WTC11 (cell line): Measurements from ENCODE around the gene ZNF554. TPM values are rescaled to one million over a fixed set of nuclear protein-coding genes. Genes with fewer than 3 reads are reported as not detected.

Experiments
- ATAC-seq: fragments of 200-7000 bp; cut with Tn5 transposase; 2 replicates; pipeline ENCODE4 v1.10.0; 2021; ENCODE audit warnings: mild to moderate bottlenecking, moderate library complexity
- CTCF ChIA-PET: fragments of 300-600 bp; sonication (Branson Sonifier 250); formaldehyde crosslinking; loops from one replicate; lab custom pipeline; 2021; ENCODE audit warnings: antibody characterized with exemption; lab: Charles Lee
- POLR2A ChIA-PET: fragments of 350-600 bp; sonication (Branson Sonifier 250); formaldehyde crosslinking; loops from one replicate; lab custom pipeline; 2021; ENCODE audit warnings: antibody characterized with exemption; lab: Charles Lee
- DNase-seq: peaks from one replicate; pipeline ENCODE4 v3.0.0; 2021; ENCODE audit warnings: low spot score
- H3K27ac Mint-ChIP-seq: 2 replicates; pipeline ENCODE4 v1.8.0; 2021; ENCODE audit warnings: mixed read lengths
- H3K27me3 Mint-ChIP-seq: 2 replicates; pipeline ENCODE4 v1.8.0; 2021; ENCODE audit warnings: low read depth, mild to moderate bottlenecking, moderate library complexity, mixed read lengths
- H3K36me3 Mint-ChIP-seq: 2 replicates; pipeline ENCODE4 v1.8.0; 2021; ENCODE audit warnings: mixed read lengths
- H3K4me1 Mint-ChIP-seq: 2 replicates; pipeline ENCODE4 v1.8.0; 2022; ENCODE audit warnings: mixed read lengths
- H3K4me3 Mint-ChIP-seq: 2 replicates; pipeline ENCODE4 v1.8.0; 2021; ENCODE audit warnings: mild to moderate bottlenecking, moderate library complexity, mixed read lengths
- H3K9me3 Mint-ChIP-seq: 2 replicates; pipeline ENCODE4 v1.8.0; 2021; ENCODE audit warnings: mixed read lengths
- ARID4B ChIP-seq: sonication (generic); formaldehyde crosslinking; IDR thresholded peaks from 2 replicates; pipeline ENCODE4 v1.8.0; 2023; ENCODE audit warnings: missing genetic modification reagents, mild to moderate bottlenecking, borderline replicate concordance
- ATF3 ChIP-seq: sonication (generic); formaldehyde crosslinking; conservative IDR thresholded peaks from 2 replicates; pipeline ENCODE4 v1.8.1; 2022; ENCODE audit warnings: mild to moderate bottlenecking, missing genetic modification reagents
- CDX4 ChIP-seq: fragments of 250-450 bp; sonication (Bioruptor Pico); IDR thresholded peaks from 2 replicates; pipeline ENCODE4 v1.9.0; 2021; ENCODE audit warnings: moderate library complexity, mild to moderate bottlenecking, inconsistent platforms, borderline replicate concordance
- E2F5 ChIP-seq: sonication (generic); formaldehyde crosslinking; IDR thresholded peaks from 2 replicates; pipeline ENCODE4 v1.8.1; 2022; ENCODE audit warnings: mild to moderate bottlenecking, moderate library complexity, missing genetic modification reagents
- EMX1 ChIP-seq: fragments of 250-450 bp; sonication (Bioruptor Pico); IDR thresholded peaks from 2 replicates; pipeline ENCODE4 v1.8.0; 2021; ENCODE audit warnings: mild to moderate bottlenecking
- FOXK1 ChIP-seq: sonication (generic); formaldehyde crosslinking; IDR thresholded peaks from 2 replicates; pipeline ENCODE4 v1.8.0; 2022; ENCODE audit warnings: mild to moderate bottlenecking, moderate library complexity, missing genetic modification reagents
- GABPB1 ChIP-seq: sonication (generic); formaldehyde crosslinking; IDR thresholded peaks from 2 replicates; pipeline ENCODE4 v1.8.1; 2023; ENCODE audit warnings: mild to moderate bottlenecking, missing genetic modification reagents
- GTF2I ChIP-seq: fragments of 250-450 bp; sonication (Bioruptor Pico); conservative IDR thresholded peaks from 2 replicates; pipeline ENCODE4 v1.4.0; 2021; ENCODE audit warnings: mild to moderate bottlenecking
- HMGXB4 ChIP-seq: sonication (generic); formaldehyde crosslinking; IDR thresholded peaks from 2 replicates; pipeline ENCODE4 v1.8.1; 2023; ENCODE audit warnings: mild to moderate bottlenecking, moderate library complexity, missing genetic modification reagents
- IRF1 ChIP-seq: sonication (generic); formaldehyde crosslinking; IDR thresholded peaks from 2 replicates; pipeline ENCODE4 v1.8.0; 2023; ENCODE audit warnings: missing genetic modification reagents
- NFATC4 ChIP-seq: fragments of 250-450 bp; sonication (Bioruptor Pico); IDR thresholded peaks from 2 replicates; pipeline ENCODE4 v1.9.0; 2021; ENCODE audit warnings: mild to moderate bottlenecking
- PREB ChIP-seq: sonication (generic); formaldehyde crosslinking; IDR thresholded peaks from 2 replicates; pipeline ENCODE4 v1.8.1; 2022; ENCODE audit warnings: mild to moderate bottlenecking, missing genetic modification reagents, moderate library complexity, borderline replicate concordance
- PRRX2 ChIP-seq: fragments of 250-450 bp; sonication (Bioruptor Pico); IDR thresholded peaks from 2 replicates; pipeline ENCODE4 v1.8.0; 2021; ENCODE audit warnings: mild to moderate bottlenecking
- RORB ChIP-seq: fragments of 250-450 bp; sonication (Bioruptor Pico); IDR thresholded peaks from 2 replicates; pipeline ENCODE4 v1.9.0; 2021; ENCODE audit warnings: mild to moderate bottlenecking
- TP53 ChIP-seq: sonication (generic); formaldehyde crosslinking; IDR thresholded peaks from 2 replicates; pipeline ENCODE4 v1.8.1; 2023; ENCODE audit warnings: mild to moderate bottlenecking, missing genetic modification reagents
- ZBTB21 ChIP-seq: sonication (generic); formaldehyde crosslinking; IDR thresholded peaks from 2 replicates; pipeline ENCODE4 v1.8.1; 2023; ENCODE audit warnings: mild to moderate bottlenecking, missing genetic modification reagents, borderline replicate concordance
- ZNF138 ChIP-seq: sonication (generic); formaldehyde crosslinking; conservative IDR thresholded peaks from 2 replicates; pipeline ENCODE4 v1.8.1; 2022; ENCODE audit warnings: mild to moderate bottlenecking, moderate library complexity, missing genetic modification reagents
- ZNF512 ChIP-seq: sonication (generic); formaldehyde crosslinking; IDR thresholded peaks from 2 replicates; pipeline ENCODE4 v1.8.1; 2022; ENCODE audit warnings: missing genetic modification reagents, borderline replicate concordance
- total RNA-seq: library from RNA; stranded (reverse); gene quantifications from 3 replicates; pipeline ENCODE4 v1.2.3, GENCODE V29; 2021

ZNF554 gene
- total RNA-seq, 1 experiment from 2014 or later = 5.7 TPM

- TF ChIP-seq ARID4B (CRISPR knock-in tag) = peak; percentile 96
Measured at GRCh38 chr19:2782936-2783780, 36.5 kb upstream of the ZNF554 start, which contains the start of gene SGTA (continued).

- TF ChIP-seq HMGXB4 (CRISPR knock-in tag) = no peak
- TF ChIP-seq PRRX2 = no peak
- no peak for TF ChIP-seq FOXK1 (CRISPR knock-in tag)
- TF ChIP-seq GABPB1 = no peak
- TF ChIP-seq RORB (CRISPR knock-in tag) = no peak
- TF ChIP-seq ZBTB21 (CRISPR knock-in tag) = no peak
- TF ChIP-seq IRF1 (CRISPR knock-in tag) = no peak
- H3K27me3 Mint-ChIP-seq = peaks cover 4% of the 10 kb centered on the region; the same call in 1 of the 2 replicates
- DNase-seq = no peak
- H3K4me3 Mint-ChIP-seq = peak overlapping the region; percentile 90
- ChIA-PET POLR2A (interaction anchor here (0.8 to 1.0 kb wide), 2 partner anchors 241 to 243 kb away, joined by 3 read pairs; no protein-coding TSS in a partner anchor), CTCF (interaction anchor here (0.6 to 1.6 kb wide), 10 partner anchors 34 to 734 kb away, joined by 3 to 12 read pairs (median 3); partner anchors contain the start of gene ZNF555)
- H3K4me1 Mint-ChIP-seq = peaks cover 27% of the 10 kb centered on the region
- peak overlapping the region; percentile 99 for H3K27ac Mint-ChIP-seq
- H3K9me3 Mint-ChIP-seq = peaks cover 7% of the 10 kb centered on the region
- no peak for ATAC-seq
- peaks cover 8% of the 10 kb centered on the region; the same call in 1 of the 2 replicates for H3K36me3 Mint-ChIP-seq
Measured at GRCh38 chr19:2783781-2784145, 35.9 kb upstream of the ZNF554 start.

- Mint-ChIP-seq H3K27ac (peak within 1 kb of the TSS; percentile 81), H3K4me1 (peaks cover 27% of the 10 kb centered on the region), H3K4me3 (peak within 1 kb of the TSS; percentile 94), H3K36me3 (peaks cover 12% of the 10 kb centered on the region), H3K9me3 (peaks cover 7% of the 10 kb centered on the region), H3K27me3 (peaks cover 4% of the 10 kb centered on the region; the same call in 1 of the 2 replicates)
- ChIA-PET POLR2A (interaction anchor here (1.2 kb wide), 1 partner anchor 35 kb away, joined by 3 read pairs; the partner anchor contains the start of gene ZNF554), CTCF (interaction anchor here (0.6 to 1.3 kb wide), 4 partner anchors 55 to 319 kb away, joined by 4 to 10 read pairs (median 6); partner anchors contain the start of gene ZNF555)
- DNase-seq (peak; percentile 99), ATAC-seq (peak; percentile 94)
- TF ChIP-seq TP53 (CRISPR knock-in tag) (no peak), ZNF138 (no peak), ZNF512 (CRISPR knock-in tag) (no peak), GTF2I (no peak), CDX4 (CRISPR knock-in tag) (no peak), PRRX2 (no peak), PREB (CRISPR knock-in tag) (no peak), NFATC4 (CRISPR knock-in tag) (no peak), ATF3 (no peak), EMX1 (CRISPR knock-in tag) (no peak), E2F5 (CRISPR knock-in tag) (peak; percentile 89; the same call in 1 of the 2 replicates)
Measured at GRCh38 chr19:2785244-2785997, 34.2 kb upstream of the ZNF554 start, which contains the start of gene THOP1. TSS of gene THOP1 (plus strand) at chr19:2785503. CDS start at chr19:2785663, 160 bp downstream.
